ENCODE measurements around the gene HAUS3.

HAUS3 gene

DNA sequence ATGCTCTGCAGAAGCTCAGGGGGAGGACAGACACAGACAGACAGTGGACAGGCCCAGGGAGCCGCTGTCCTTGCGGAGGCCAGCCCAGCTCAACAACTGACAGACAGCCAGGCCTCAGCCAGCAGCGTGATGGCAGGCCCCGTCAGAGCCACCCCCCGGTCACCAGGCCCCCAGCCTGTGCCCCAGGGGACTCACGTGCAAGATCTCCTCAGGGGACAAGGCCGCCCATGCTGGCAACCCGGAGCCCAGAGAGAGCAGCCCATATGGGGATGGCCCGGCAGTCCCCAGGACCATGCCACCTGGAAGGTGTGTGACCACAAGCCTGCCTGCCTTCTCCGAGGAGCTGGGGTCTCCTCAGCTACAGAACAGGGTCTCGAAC lies 48.0 kb upstream of the HAUS3 start:
- Histone ChIP-seq H3K36me3 (replicated peaks in 1 of 2; ENCODE audit: control insufficient read depth in 2 of 2, insufficient read depth in 2 of 2, low read length in 2 of 2) (no peaks in the 10 kb centered on the region), H3K79me1 (ENCODE audit: low read depth, low read length) (peaks cover 4% of the 10 kb centered on the region), H3K4ac (ENCODE audit: low read length) (no peak overlapping the region), H3K23ac (ENCODE audit: low read depth, low read length, poor library complexity) (peak overlapping the region; percentile 74), H2BK120ac (ENCODE audit: low read depth, low read length) (no peak overlapping the region), H3K4me2 (ENCODE audit: insufficient read depth, low read length, poor library complexity, severe bottlenecking) (no peak overlapping the region), H3K14ac (ENCODE audit: low read length) (peak overlapping the region; percentile 92), H3K27ac (replicated peaks; ENCODE audit: low read length) (no peak overlapping the region), H2AFZ (ENCODE audit: low read length) (no peak overlapping the region), H4K91ac (ENCODE audit: low read depth, low read length, poor library complexity) (no peak overlapping the region), H3K27me3 (ENCODE audit: control insufficient read depth in 3 of 3, insufficient read depth in 3 of 3, low read depth in 1 of 3, low read length in 3 of 3) (peaks cover 0 to 27% (median 0%) of the 10 kb centered on the region in 3 experiments), H2BK12ac (ENCODE audit: low read length) (no peak overlapping the region), H3K4me1 (ENCODE audit: control insufficient read depth in 2 of 2, insufficient read depth in 1 of 2, low read depth in 1 of 2, low read length in 2 of 2) (peaks cover 0 to 22% of the 10 kb centered on the region in 2 donors), H2BK5ac (ENCODE audit: low read length) (no peak overlapping the region), H3K9me3 (replicated peaks in 1 of 2; ENCODE audit: control insufficient read depth in 2 of 2, insufficient read depth in 1 of 2, low read depth in 1 of 2, low read length in 2 of 2) (no peaks in the 10 kb centered on the region), H3K4me3 (ENCODE audit: low read length in 2 of 2) (peak overlapping the region in 1 of 2 donors; percentile 49), H3K18ac (ENCODE audit: low read length) (peak overlapping the region; percentile 77), H4K8ac (ENCODE audit: low read depth, low read length) (no peak overlapping the region), H3K9ac (ENCODE audit: low read depth, low read length, poor library complexity) (peak overlapping the region; percentile 74), H2AK5ac (ENCODE audit: low read depth, low read length) (peak overlapping the region; percentile 91), H2BK15ac (ENCODE audit: low read length) (peak overlapping the region; percentile 88)
- no peak for DNase-seq (ENCODE audit: low spot score)
- WGBS, 2 donors (ENCODE audit: extremely low coverage in 2 of 2, insufficient read length in 2 of 2, insufficient replicate concordance in 1 of 2), result no CpG with 5 or more reads among the region's 11 CpGs

DNA sequence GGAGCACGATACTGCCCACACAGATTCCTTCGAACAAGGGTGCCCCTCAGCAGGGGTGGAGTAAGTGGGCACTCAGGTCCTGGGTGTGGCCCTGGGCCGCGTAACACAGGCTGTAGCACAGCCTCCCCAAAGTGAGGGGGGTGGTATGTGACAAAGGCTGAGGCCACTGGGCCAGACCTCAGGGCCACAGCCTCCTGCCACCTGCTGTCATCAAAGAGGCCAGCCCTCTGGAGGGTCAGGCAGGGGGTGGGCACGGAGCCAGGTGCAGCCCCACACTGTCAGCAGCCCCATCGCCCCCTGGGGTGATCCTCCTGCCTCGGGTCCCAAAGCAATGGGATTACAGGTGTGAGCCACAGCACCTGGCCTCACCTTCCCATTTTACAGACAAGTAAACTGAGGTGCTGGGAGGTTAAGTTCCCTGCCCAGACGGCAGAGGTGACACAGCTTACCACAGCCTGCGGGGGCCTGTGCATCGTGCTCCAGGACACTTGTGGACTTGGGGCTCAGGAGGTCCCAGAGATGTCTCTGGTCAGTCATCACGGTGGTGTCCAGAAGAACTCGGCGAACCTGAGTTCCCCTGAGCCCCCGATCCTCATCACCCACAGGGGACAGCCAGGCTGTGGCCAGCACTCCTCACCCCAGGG lies 47.5 kb upstream of the HAUS3 start:
- no CpG with 5 or more reads among the region's 14 CpGs for WGBS, 2 donors (ENCODE audit: extremely low coverage in 2 of 2, insufficient read length in 2 of 2, insufficient replicate concordance in 1 of 2)
- H3K4me3 ChIP-seq (ENCODE audit: low read length in 2 of 2), result peak overlapping the region in 1 of 2 donors; percentile 49

DNA sequence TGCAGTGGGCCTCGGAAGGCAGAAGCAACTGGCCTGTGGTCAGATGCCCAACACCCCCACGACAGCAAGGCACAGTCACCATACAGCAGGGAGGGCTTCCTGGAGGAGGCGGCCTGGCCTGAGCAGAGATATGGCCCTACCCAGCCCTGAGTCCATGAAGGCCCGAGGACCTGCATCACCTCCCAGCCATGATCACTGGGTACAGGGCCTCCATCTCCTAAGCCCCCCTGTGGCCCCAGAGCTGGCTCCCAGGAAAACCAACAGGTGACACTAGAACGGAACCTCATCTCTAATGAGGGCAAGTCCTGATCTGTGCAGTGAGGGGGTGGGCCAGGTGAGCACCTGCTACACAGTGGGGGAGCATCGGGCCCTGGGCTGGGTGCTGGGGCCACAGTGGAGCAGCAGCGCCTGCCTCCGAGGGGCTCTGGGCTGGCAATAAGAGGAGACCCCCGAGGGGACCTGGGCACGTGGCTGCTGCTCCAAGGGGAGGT lies 46.2 kb upstream of the HAUS3 start:
- no peak overlapping the region for H3K4ac ChIP-seq (ENCODE audit: low read length)
- no peaks in the 10 kb centered on the region for H3K9me3 ChIP-seq (replicated peaks in 1 of 2; ENCODE audit: control insufficient read depth in 2 of 2, insufficient read depth in 1 of 2, low read depth in 1 of 2, low read length in 2 of 2)
- peaks cover 0 to 30% (median 0%) of the 10 kb centered on the region in 3 experiments for H3K27me3 ChIP-seq (ENCODE audit: control insufficient read depth in 3 of 3, insufficient read depth in 3 of 3, low read depth in 1 of 3, low read length in 3 of 3)
- H2BK5ac ChIP-seq (ENCODE audit: low read length), result peak overlapping the region; percentile 42
- H3K23ac ChIP-seq (ENCODE audit: low read depth, low read length, poor library complexity), result peak overlapping the region; percentile 81
- peaks cover 0 to 22% of the 10 kb centered on the region in 2 donors for H3K4me1 ChIP-seq (ENCODE audit: control insufficient read depth in 2 of 2, insufficient read depth in 1 of 2, low read depth in 1 of 2, low read length in 2 of 2)
- H3K4me2 ChIP-seq (ENCODE audit: insufficient read depth, low read length, poor library complexity, severe bottlenecking), result no peak overlapping the region
- H3K18ac ChIP-seq (ENCODE audit: low read length), result peak overlapping the region; percentile 3
- H2BK15ac ChIP-seq (ENCODE audit: low read length), result peak overlapping the region; percentile 87
- H3K79me1 ChIP-seq (ENCODE audit: low read depth, low read length), result peaks cover 4% of the 10 kb centered on the region
- H3K9ac ChIP-seq (ENCODE audit: low read depth, low read length, poor library complexity), result no peak overlapping the region
- no peaks in the 10 kb centered on the region for H3K36me3 ChIP-seq (replicated peaks in 1 of 2; ENCODE audit: control insufficient read depth in 2 of 2, insufficient read depth in 2 of 2, low read length in 2 of 2)
- WGBS, 2 donors (ENCODE audit: extremely low coverage in 2 of 2, insufficient read length in 2 of 2, insufficient replicate concordance in 1 of 2), result no CpG with 5 or more reads among the region's 10 CpGs
- no peak overlapping the region for H4K91ac ChIP-seq (ENCODE audit: low read depth, low read length, poor library complexity)
- H2BK12ac ChIP-seq (ENCODE audit: low read length), result peak overlapping the region; percentile 8
- DNase-seq (ENCODE audit: low spot score), result no peak
- peak overlapping the region; percentile 38 for H2AK5ac ChIP-seq (ENCODE audit: low read depth, low read length)
- no peak overlapping the region for H3K27ac ChIP-seq (replicated peaks; ENCODE audit: low read length)
- H4K8ac ChIP-seq (ENCODE audit: low read depth, low read length), result no peak overlapping the region
- H2BK120ac ChIP-seq (ENCODE audit: low read depth, low read length), result no peak overlapping the region
- no peak overlapping the region for H2AFZ ChIP-seq (ENCODE audit: low read length)
- no peak overlapping the region for H3K14ac ChIP-seq (ENCODE audit: low read length)
- no peak overlapping the region for H3K4me3 ChIP-seq (ENCODE audit: low read length in 2 of 2)

More for the DNA sequence above, 47.5 kb upstream of the HAUS3 start:
- no peaks in the 10 kb centered on the region for H3K36me3 ChIP-seq (replicated peaks in 1 of 2; ENCODE audit: control insufficient read depth in 2 of 2, insufficient read depth in 2 of 2, low read length in 2 of 2)
- H2BK12ac ChIP-seq (ENCODE audit: low read length), result no peak overlapping the region
- H3K27ac ChIP-seq (replicated peaks; ENCODE audit: low read length), result no peak overlapping the region
- peaks cover 4% of the 10 kb centered on the region for H3K79me1 ChIP-seq (ENCODE audit: low read depth, low read length)
- H3K9me3 ChIP-seq (replicated peaks in 1 of 2; ENCODE audit: control insufficient read depth in 2 of 2, insufficient read depth in 1 of 2, low read depth in 1 of 2, low read length in 2 of 2), result no peaks in the 10 kb centered on the region
- no peak overlapping the region for H2BK15ac ChIP-seq (ENCODE audit: low read length)
- no peak overlapping the region for H4K8ac ChIP-seq (ENCODE audit: low read depth, low read length)
- no peak overlapping the region for H2AFZ ChIP-seq (ENCODE audit: low read length)
- H3K27me3 ChIP-seq (ENCODE audit: control insufficient read depth in 3 of 3, insufficient read depth in 3 of 3, low read depth in 1 of 3, low read length in 3 of 3), result peaks cover 0 to 30% (median 0%) of the 10 kb centered on the region in 3 experiments
- H4K91ac ChIP-seq (ENCODE audit: low read depth, low read length, poor library complexity), result no peak overlapping the region
- peak overlapping the region; percentile 63 for H2BK120ac ChIP-seq (ENCODE audit: low read depth, low read length)
- peak overlapping the region; percentile 10 for H3K4ac ChIP-seq (ENCODE audit: low read length)
- H2BK5ac ChIP-seq (ENCODE audit: low read length), result no peak overlapping the region
- H3K14ac ChIP-seq (ENCODE audit: low read length), result peak overlapping the region; percentile 92
- peak overlapping the region; percentile 74 for H3K9ac ChIP-seq (ENCODE audit: low read depth, low read length, poor library complexity)
- peak overlapping the region; percentile 77 for H3K18ac ChIP-seq (ENCODE audit: low read length)
- peak overlapping the region; percentile 91 for H2AK5ac ChIP-seq (ENCODE audit: low read depth, low read length)
- DNase-seq (ENCODE audit: low spot score), result no peak
- H3K4me1 ChIP-seq (ENCODE audit: control insufficient read depth in 2 of 2, insufficient read depth in 1 of 2, low read depth in 1 of 2, low read length in 2 of 2), result peaks cover 0 to 22% of the 10 kb centered on the region in 2 donors
- peak overlapping the region; percentile 74 for H3K23ac ChIP-seq (ENCODE audit: low read depth, low read length, poor library complexity)
- no peak overlapping the region for H3K4me2 ChIP-seq (ENCODE audit: insufficient read depth, low read length, poor library complexity, severe bottlenecking)

DNA sequence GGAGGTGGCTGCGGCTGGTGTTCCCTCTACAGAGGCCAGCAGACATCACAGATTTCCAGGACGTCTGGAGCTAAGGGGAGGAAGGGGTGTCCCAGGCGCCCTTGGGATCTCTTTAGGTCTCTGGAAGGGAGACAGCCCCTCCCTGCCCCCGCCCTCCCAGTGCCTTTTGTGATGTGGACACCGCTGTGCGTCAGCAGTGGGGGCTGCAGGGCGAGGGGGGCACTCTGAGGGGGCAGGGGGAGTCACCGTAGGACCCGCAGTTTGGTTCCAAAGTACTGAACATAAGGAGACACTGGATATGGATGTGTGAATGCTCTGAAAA lies 45.6 kb upstream of the HAUS3 start:
- Histone ChIP-seq H3K9me3 (replicated peaks in 1 of 2; ENCODE audit: control insufficient read depth in 2 of 2, insufficient read depth in 1 of 2, low read depth in 1 of 2, low read length in 2 of 2) (no peaks in the 10 kb centered on the region), H2AK5ac (ENCODE audit: low read depth, low read length) (no peak overlapping the region), H3K36me3 (replicated peaks in 1 of 2; ENCODE audit: control insufficient read depth in 2 of 2, insufficient read depth in 2 of 2, low read length in 2 of 2) (no peaks in the 10 kb centered on the region), H3K23ac (ENCODE audit: low read depth, low read length, poor library complexity) (no peak overlapping the region), H3K4me1 (ENCODE audit: control insufficient read depth in 2 of 2, insufficient read depth in 1 of 2, low read depth in 1 of 2, low read length in 2 of 2) (peaks cover 0 to 22% of the 10 kb centered on the region in 2 donors), H3K79me1 (ENCODE audit: low read depth, low read length) (peaks cover 4% of the 10 kb centered on the region), H2BK5ac (ENCODE audit: low read length) (no peak overlapping the region), H3K4me2 (ENCODE audit: insufficient read depth, low read length, poor library complexity, severe bottlenecking) (no peak overlapping the region), H2BK12ac (ENCODE audit: low read length) (no peak overlapping the region), H3K27ac (replicated peaks; ENCODE audit: low read length) (no peak overlapping the region), H3K27me3 (ENCODE audit: control insufficient read depth in 3 of 3, insufficient read depth in 3 of 3, low read depth in 1 of 3, low read length in 3 of 3) (peaks cover 0 to 30% (median 0%) of the 10 kb centered on the region in 3 experiments), H2AFZ (ENCODE audit: low read length) (no peak overlapping the region), H4K91ac (ENCODE audit: low read depth, low read length, poor library complexity) (no peak overlapping the region), H3K9ac (ENCODE audit: low read depth, low read length, poor library complexity) (no peak overlapping the region), H2BK120ac (ENCODE audit: low read depth, low read length) (no peak overlapping the region), H2BK15ac (ENCODE audit: low read length) (peak overlapping the region; percentile 97), H3K18ac (ENCODE audit: low read length) (peak overlapping the region; percentile 81), H3K4me3 (ENCODE audit: low read length in 2 of 2) (no peak overlapping the region), H3K14ac (ENCODE audit: low read length) (no peak overlapping the region), H4K8ac (ENCODE audit: low read depth, low read length) (no peak overlapping the region), H3K4ac (ENCODE audit: low read length) (no peak overlapping the region)
- WGBS, 2 donors (ENCODE audit: extremely low coverage in 2 of 2, insufficient read length in 2 of 2, insufficient replicate concordance in 1 of 2), result no CpG with 5 or more reads among the region's 9 CpGs
- DNase-seq (ENCODE audit: low spot score), result no peak

Measured in neuronal stem cell (in vitro differentiated cells).